GM12864 (cell line): ENCODE results near the gene PRPF40A.

ENCODE experiments used
- DNase-seq: peaks from one replicate; pipeline ENCODE4 v3.0.0-alpha.2; 2011; ENCODE audit warnings: low read depth
- H3K4me3 ChIP-seq: 2 replicates; pipeline ENCODE4 v1.5.1; 2011; ENCODE audit warnings: mild to moderate bottlenecking, low read depth, low read length, control low read depth
- TF ChIP-seq, protein P1 (sequence below): IDR thresholded peaks from 2 replicates; pipeline ENCODE4 v1.5.1; 2011; ENCODE audit warnings: low read depth, mild to moderate bottlenecking, moderate library complexity, low read length, control low read depth, inconsistent platforms; ENCODE audit errors: missing control alignments

The PRPF40A gene

DNA sequence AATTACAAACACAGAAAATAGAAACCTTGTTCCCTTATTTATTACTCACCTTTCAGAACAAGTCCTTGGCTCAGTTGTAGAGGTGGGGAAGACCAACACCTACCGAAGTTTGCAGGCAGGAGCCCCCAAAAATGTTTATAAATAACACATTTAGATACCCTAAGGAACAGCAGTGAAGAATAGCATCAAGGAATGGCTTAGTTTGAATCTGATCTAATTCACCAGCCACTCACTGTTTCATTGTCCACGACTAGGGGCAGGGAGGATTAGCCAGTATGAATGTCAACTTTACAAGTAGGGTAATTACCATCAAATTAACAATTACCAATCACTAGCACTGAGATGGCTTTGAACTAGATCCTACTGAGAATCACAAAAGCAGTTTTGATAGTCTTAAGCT is 65.4 kb downstream of the PRPF40A start:
- no peak overlapping the region for H3K4me3 ChIP-seq
- TF ChIP-seq, protein P1, sequence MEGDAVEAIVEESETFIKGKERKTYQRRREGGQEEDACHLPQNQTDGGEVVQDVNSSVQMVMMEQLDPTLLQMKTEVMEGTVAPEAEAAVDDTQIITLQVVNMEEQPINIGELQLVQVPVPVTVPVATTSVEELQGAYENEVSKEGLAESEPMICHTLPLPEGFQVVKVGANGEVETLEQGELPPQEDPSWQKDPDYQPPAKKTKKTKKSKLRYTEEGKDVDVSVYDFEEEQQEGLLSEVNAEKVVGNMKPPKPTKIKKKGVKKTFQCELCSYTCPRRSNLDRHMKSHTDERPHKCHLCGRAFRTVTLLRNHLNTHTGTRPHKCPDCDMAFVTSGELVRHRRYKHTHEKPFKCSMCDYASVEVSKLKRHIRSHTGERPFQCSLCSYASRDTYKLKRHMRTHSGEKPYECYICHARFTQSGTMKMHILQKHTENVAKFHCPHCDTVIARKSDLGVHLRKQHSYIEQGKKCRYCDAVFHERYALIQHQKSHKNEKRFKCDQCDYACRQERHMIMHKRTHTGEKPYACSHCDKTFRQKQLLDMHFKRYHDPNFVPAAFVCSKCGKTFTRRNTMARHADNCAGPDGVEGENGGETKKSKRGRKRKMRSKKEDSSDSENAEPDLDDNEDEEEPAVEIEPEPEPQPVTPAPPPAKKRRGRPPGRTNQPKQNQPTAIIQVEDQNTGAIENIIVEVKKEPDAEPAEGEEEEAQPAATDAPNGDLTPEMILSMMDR = no peak
- DNase-seq = no peak

DNA sequence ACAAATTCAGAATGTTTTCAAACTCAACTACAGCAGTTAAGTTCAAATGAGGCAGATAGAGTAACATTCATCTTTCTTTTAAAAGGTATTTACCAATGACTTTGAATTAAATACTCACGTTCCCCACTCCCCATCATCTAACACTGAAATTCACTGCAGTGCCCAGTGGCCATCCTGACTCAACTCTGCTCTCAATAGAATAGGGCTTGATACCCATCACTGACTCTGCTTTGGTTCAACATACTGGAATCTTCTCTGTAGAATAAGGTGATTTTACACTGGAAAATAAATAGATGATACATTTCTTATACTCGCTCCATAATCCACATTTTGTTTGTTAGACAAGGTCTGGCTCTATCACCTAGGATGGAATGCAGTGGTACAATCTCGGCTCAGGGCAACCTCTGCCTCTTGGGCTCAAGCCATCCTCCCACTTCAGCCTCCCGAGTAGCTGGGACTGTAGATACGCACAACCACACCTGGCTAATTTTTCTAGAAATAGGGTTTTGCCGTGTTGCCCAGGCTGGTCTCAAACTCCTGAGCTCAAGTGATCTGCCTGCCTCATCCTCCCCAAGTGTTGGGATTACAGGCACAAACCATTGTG is 66.4 kb downstream of the PRPF40A start:
- TF ChIP-seq, protein P1 = no peak
- H3K4me3 ChIP-seq = no peak overlapping the region
- no peak for DNase-seq

DNA sequence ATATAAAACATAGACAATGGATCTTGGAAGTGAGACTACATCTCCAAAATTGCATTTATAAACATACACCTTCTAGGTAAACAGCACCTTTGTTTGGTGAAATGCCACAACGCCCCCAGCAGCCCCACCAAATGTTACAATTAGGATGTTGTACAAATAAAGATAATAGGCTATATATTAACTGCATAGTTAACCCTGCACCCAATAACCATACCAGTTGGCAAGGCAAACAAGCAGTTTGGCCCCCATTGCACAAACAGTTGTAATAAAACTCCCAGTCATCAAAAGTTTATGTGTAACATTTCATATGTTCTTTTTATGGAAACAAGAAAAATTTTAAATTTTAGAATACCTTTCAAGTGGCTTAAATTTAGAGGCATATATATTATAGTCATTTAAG is 67.3 kb downstream of the PRPF40A start:
- H3K4me3 ChIP-seq = no peak overlapping the region
- TF ChIP-seq, protein P1 = no peak
- DNase-seq = no peak

DNA sequence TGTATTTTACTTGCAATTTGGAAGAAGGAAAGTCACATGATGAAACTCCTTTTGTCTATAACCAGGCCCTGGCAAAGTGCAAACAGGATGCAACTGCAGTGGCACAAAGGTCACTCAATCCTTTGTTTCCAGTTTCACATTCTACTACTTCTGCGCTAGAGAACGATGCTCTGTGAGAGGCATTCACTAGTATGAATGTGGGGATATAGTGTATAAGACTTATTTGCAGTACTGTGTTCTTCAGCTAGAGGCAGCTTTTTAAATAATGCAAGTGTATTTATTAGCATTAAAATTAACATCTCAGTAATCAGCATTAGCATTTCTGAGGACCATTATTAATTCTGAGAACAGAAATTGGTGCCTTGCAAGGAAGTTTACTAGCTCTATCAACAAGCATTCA is 68.9 kb downstream of the PRPF40A start:
- TF ChIP-seq, protein P1 = no peak
- no peak for DNase-seq
- no peak overlapping the region for H3K4me3 ChIP-seq

DNA sequence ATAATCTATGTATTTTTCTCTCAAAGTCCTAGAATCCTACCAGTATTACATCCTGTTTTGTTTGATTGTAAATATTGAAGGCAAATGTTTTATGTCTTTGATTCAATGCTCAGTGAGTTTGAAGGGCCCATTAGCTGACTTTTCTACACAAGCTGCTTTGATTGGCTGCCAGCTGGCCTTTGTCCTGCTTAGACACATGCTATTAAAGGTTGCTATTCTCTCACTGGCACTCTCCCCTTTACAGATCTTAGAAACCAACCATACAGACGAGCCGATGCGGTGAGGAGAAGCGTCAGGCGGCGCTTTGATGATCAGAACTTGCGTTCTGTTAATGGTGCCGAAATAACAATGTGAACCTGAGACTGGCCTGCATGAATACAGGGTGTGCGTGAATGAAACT is 69.7 kb downstream of the PRPF40A start:
- TF ChIP-seq, protein P1 = no peak
- DNase-seq = no peak

DNA sequence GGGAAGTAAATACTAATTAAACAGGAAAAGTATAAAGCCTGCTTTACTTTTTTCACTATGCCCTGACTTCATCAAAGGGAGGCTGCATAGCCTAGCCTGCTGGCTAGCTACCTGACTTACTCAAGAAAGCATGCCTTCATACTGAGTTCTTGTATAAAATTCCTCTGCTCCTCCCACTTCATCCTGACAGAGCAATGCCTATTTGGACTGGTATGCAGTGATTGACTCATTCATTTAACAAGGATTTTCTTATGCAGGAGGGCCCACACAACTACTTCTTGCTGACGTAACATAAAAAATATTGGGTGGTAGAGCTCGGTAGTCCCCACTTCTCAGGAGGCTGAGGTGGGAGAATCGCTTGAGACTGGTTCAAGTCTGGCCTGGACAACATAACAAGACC is 70.5 kb downstream of the PRPF40A start:
- TF ChIP-seq, protein P1 = no peak
- H3K4me3 ChIP-seq = no peak overlapping the region
- no peak for DNase-seq

More for the DNA sequence above, 69.7 kb downstream of the PRPF40A start:
- no peak overlapping the region for H3K4me3 ChIP-seq

DNA sequence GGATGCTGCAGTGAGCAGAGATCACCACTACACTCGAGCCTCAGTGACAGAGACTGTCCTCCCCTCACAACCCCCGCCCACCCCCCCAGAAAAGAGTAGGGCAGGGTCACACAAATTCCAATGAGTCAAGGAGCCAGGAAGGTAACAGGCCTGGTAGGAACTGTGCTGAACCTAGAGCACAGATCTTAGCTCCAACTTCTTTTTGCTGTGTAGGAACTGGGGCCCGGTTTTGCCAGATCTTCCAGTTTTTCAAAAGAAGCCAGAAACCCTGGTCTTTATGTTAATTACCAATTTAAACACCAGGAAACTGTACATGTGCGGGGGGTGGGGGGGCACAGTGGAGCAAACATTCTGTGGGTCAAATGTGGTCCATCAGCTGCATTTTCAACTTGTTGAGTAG is 71.0 kb downstream of the PRPF40A start:
- TF ChIP-seq, protein P1 = no peak
- H3K4me3 ChIP-seq = no peak overlapping the region
- DNase-seq = no peak
